HFFc6 (cell line): ENCODE data around the gene SOCS7. TPM values are rescaled to one million over a fixed set of nuclear protein-coding genes. Genes with fewer than 3 reads are reported as not detected.

ENCODE experiments used
- DNase-seq: peaks from one replicate; pipeline ENCODE4 v3.0.0-alpha.2; 2018
- H3K27ac Mint-ChIP-seq: 2 replicates; pipeline ENCODE4 v1.8.0; 2020; ENCODE audit warnings: mild to moderate bottlenecking, mixed read lengths
- H3K27me3 Mint-ChIP-seq: 2 replicates; pipeline ENCODE4 v1.8.0; 2021; ENCODE audit warnings: mild to moderate bottlenecking, moderate library complexity, mixed read lengths; ENCODE audit not compliant: insufficient read depth
- H3K36me3 Mint-ChIP-seq: 2 replicates; pipeline ENCODE4 v1.8.0; 2021; ENCODE audit warnings: low read depth, mixed read lengths
- H3K4me1 Mint-ChIP-seq: 2 replicates; pipeline ENCODE4 v1.8.0; 2020; ENCODE audit warnings: low read depth, mixed read lengths
- H3K4me3 Mint-ChIP-seq: 2 replicates; pipeline ENCODE4 v1.8.0; 2020; ENCODE audit warnings: mild to moderate bottlenecking, moderate library complexity, mixed read lengths
- H3K9me3 Mint-ChIP-seq: 2 replicates; pipeline ENCODE4 v1.8.0; 2020; ENCODE audit warnings: mild to moderate bottlenecking, mixed read lengths
- CTCF ChIP-seq: fragments of 200-600 bp; sonication (generic); IDR thresholded peaks from 2 replicates; pipeline ENCODE4 v1.5.0; 2021; ENCODE audit warnings: antibody characterized with exemption, mild to moderate bottlenecking
- total RNA-seq, 6 experiments: library from RNA; stranded (reverse); fragmentation: NEBNext Ultra II Directional; extraction: Animal tissue kit (Norgen Biotek cat#: 25700); gene quantifications; 2 replicates in 1 of 6; 3 replicates in 5 of 6; pipeline ENCODE4 v1.2.3, GENCODE V29; 2021

The SOCS7 gene
- total RNA-seq, 6 experiments from 2014 or later: 9.7 to 13.8 (median 11.1) TPM

- peaks cover 3% of the 10 kb centered on the region for H3K4me1 Mint-ChIP-seq
- TF ChIP-seq CTCF: no peak
- no peak overlapping the region for H3K4me3 Mint-ChIP-seq
- H3K9me3 Mint-ChIP-seq: no peaks in the 10 kb centered on the region
- no peak for DNase-seq
- peaks cover 22% of the 10 kb centered on the region for H3K27me3 Mint-ChIP-seq
- H3K36me3 Mint-ChIP-seq: peaks cover 2% of the 10 kb centered on the region; the same call in 1 of the 2 replicates
- H3K27ac Mint-ChIP-seq: no peak overlapping the region
Measured at GRCh38 chr17:38327936-38328335, 23.7 kb upstream of the SOCS7 start.

DNA sequence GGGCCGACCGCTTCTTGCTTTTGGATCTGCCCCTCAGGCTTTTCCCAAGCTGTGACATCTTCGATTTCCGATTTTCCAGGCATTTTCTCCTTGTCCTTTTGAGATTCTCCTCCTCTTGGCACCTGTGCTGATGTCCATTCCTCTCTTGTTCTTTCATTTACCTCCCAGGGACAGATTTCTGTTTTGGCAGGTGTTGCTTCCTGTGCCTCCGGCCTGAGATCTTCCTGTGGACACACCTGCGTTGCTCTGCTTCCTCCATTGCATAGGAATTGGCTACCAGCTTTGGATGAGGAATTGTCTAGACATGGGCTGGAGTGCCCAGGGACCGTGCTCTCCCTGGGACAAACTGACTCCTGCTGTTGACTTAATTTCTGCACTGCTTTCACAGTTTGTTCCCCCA lies 23.0 kb upstream of the SOCS7 start:
- no peaks in the 10 kb centered on the region; the same call in 1 of the 2 replicates for H3K36me3 Mint-ChIP-seq
- no peaks in the 10 kb centered on the region for H3K4me1 Mint-ChIP-seq
- no peak for DNase-seq
- no peak overlapping the region for H3K27ac Mint-ChIP-seq
- no peaks in the 10 kb centered on the region for H3K9me3 Mint-ChIP-seq
- TF ChIP-seq CTCF: no peak
- H3K4me3 Mint-ChIP-seq: no peak overlapping the region
- peaks cover 27% of the 10 kb centered on the region for H3K27me3 Mint-ChIP-seq

DNA sequence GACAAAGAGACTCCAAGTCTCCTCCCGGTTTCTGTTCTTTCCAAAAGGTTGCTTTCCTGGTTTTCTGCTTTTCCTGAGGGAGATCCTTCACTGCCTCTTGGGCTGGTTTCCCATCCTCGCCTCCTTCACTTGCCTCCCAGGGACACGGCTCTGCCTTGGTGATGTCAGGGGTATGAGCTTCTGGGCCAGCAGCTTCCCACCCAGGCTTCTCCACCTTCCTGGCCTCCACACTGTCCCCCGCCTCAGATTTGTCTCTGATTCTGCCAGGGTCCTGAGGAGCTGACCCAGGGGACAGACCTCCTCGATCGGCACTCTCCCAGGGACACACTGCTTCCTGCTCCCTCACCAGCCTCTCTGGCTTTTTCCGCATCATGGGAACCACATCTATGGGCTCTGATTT lies 22.4 kb upstream of the SOCS7 start:
- DNase-seq: no peak
- H3K27ac Mint-ChIP-seq: no peak overlapping the region
- no peaks in the 10 kb centered on the region for H3K36me3 Mint-ChIP-seq
- H3K4me3 Mint-ChIP-seq: no peak overlapping the region
- TF ChIP-seq CTCF: no peak
- H3K27me3 Mint-ChIP-seq: peaks cover 31% of the 10 kb centered on the region
- no peaks in the 10 kb centered on the region for H3K4me1 Mint-ChIP-seq
- no peaks in the 10 kb centered on the region for H3K9me3 Mint-ChIP-seq

DNA sequence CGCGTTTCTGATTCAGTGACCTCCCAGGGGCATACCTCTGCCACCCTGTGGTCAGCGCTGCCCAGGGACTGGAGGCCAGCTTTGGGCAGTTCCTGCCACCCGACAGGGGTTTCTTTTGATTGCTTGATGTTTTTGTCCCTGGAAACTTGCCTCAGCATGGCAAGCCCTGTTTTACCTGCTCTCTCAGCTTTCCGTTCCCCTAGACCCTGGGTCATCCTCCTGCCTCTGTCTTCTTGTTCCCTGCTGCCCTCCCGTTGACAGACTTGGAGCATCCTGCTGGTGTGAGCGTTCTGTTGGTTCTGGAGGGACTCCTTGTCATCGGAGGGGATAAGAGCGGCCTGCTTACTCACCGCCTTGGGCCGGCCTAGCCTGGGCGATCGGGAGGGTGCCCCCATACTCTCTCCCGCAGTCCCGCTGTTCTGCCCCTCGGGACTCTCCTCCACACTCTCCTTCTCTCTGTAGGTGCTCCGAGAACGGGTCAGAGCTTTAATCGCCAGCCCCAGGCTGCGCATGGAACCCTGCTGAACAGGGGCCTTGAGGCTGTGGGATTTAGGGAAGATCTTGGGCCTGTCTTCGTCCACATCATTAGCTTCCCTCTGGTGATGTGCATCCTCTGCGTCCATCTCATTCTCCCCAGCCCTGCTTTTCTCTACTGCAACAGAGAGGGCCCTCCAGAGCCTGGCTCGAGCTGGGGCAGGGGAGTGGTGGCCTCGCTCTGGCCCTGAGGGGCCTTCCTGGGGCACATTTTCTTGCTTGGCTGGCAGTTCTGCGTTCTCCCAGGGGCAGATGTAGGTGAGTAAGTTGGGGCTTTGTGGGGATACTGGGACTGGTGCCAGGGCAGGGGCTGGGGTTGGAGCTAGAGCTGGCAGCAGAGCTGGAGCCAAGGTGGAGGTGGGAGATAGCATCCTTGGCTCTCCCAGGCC lies 21.6 kb upstream of the SOCS7 start:
- Mint-ChIP-seq H3K4me3 (no peak overlapping the region), H3K27ac (no peak overlapping the region), H3K4me1 (no peaks in the 10 kb centered on the region), H3K36me3 (no peaks in the 10 kb centered on the region), H3K27me3 (peaks cover 34% of the 10 kb centered on the region), H3K9me3 (no peaks in the 10 kb centered on the region)
- DNase-seq: no peak
- no peak for TF ChIP-seq CTCF

DNA sequence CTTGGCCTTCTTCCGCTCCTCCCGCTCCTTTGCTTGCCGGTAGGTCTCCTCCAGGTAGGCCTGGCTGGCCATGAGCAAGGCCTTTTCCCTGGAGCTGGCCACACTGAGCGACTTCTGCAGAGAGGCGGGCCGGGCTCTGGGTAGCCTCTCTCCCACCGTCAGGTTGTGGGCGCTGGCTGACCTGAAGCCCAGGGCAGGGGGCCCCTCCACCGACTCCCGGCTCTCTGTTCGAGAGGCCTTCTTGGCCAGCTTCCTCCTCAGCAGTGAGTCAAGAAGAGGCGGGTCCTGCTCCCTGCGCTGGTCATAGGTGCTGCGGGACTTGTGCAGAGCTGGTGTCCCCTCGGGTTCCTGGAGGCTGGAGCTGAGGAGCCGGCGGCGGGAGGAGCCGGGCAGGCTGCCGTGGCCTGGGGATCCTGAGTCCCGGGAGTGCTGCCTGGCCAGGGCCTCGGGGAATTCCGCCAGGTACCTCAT lies 20.7 kb upstream of the SOCS7 start:
- Mint-ChIP-seq H3K27ac (no peak overlapping the region), H3K4me1 (no peaks in the 10 kb centered on the region), H3K4me3 (no peak overlapping the region), H3K9me3 (no peaks in the 10 kb centered on the region), H3K36me3 (no peaks in the 10 kb centered on the region), H3K27me3 (peaks cover 40% of the 10 kb centered on the region)
- no peak for DNase-seq
- no peak for TF ChIP-seq CTCF
